Calu3 (cell line): ENCODE data around the gene GHR. TPM values are rescaled to one million over a fixed set of nuclear protein-coding genes. Genes with fewer than 3 reads are reported as not detected.

Experiments
- BruUV-seq: library from RNA; stranded (reverse); fragments of 400-500 nt; replicated peaks from 2 replicates; lab custom pipeline; 2021; lab: Mats Ljungman, UMichigan
- CTCF ChIA-PET: fragments of 300-600 bp; sonication (Branson Sonifier 250); formaldehyde crosslinking; loops from one replicate; lab custom pipeline; 2022; ENCODE audit warnings: antibody characterized with exemption; lab: Charles Lee
- DNase-seq: peaks from one replicate; pipeline ENCODE4 v3.0.0; 2022
- H3K27ac Mint-ChIP-seq: one replicate; pipeline ENCODE4 v1.8.0; 2022; ENCODE audit warnings: mixed read lengths; ENCODE audit not compliant: unreplicated experiment
- H3K27me3 Mint-ChIP-seq: one replicate; pipeline ENCODE4 v1.8.0; 2022; ENCODE audit warnings: mixed read lengths; ENCODE audit not compliant: unreplicated experiment
- H3K36me3 Mint-ChIP-seq: one replicate; pipeline ENCODE4 v1.8.0; 2022; ENCODE audit warnings: mild to moderate bottlenecking, moderate library complexity, mixed read lengths; ENCODE audit not compliant: insufficient read depth, unreplicated experiment
- H3K4me1 Mint-ChIP-seq: one replicate; pipeline ENCODE4 v1.8.0; 2022; ENCODE audit warnings: mild to moderate bottlenecking, low read depth, mixed read lengths; ENCODE audit not compliant: unreplicated experiment
- H3K4me3 Mint-ChIP-seq: one replicate; pipeline ENCODE4 v1.8.0; 2022; ENCODE audit warnings: mild to moderate bottlenecking, low read depth, moderate library complexity, mixed read lengths; ENCODE audit not compliant: unreplicated experiment
- H3K9me3 Mint-ChIP-seq: one replicate; pipeline ENCODE4 v1.8.0; 2022; ENCODE audit warnings: low read depth, mixed read lengths; ENCODE audit not compliant: unreplicated experiment
- CTCF ChIP-seq: fragments of 200-600 bp; IDR thresholded peaks from one replicate; pipeline ENCODE4 v1.8.0; 2022; ENCODE audit warnings: antibody characterized with exemption; ENCODE audit not compliant: unreplicated experiment
- intact Hi-C: fragments of 100-400 bp; cut with micrococcal nuclease; formaldehyde crosslinking; loops from one replicate; pipeline ENCODE4 v1.10.0; 2022; ENCODE audit not compliant: unreplicated experiment
- total RNA-seq: library from RNA; stranded (reverse); gene quantifications from 2 replicates; pipeline ENCODE4 v1.2.3, GENCODE V29; 2022

The GHR gene
- total RNA-seq, 1 experiment from 2014 or later, result 0.45 TPM

DNA sequence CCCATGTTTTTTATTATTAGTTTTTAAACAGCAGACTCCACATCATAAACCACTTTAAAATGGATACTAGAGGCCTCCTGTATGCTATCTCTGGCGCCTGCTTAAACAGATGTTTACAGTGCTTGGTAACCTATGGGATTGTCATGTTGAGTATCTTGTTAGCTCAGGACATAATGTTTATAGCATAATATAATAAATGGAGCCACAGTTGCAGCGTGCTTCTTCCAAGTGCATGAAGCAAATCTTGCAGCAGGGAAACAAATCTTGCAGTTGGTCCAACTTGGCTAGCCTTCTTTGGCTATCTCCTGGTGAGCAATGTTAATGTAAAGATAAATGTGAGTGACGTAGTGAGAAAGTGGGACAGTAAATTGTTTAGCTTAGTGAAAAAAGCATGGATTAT is 2.8 kb downstream of the GHR start:
- no peak overlapping the region for H3K4me3 Mint-ChIP-seq
- intact Hi-C loops, result loop anchor here (10.0 kb wide), 1 partner anchor 159 kb away; no protein-coding TSS in a partner anchor
- no peaks in the 10 kb centered on the region for H3K36me3 Mint-ChIP-seq
- DNase-seq, result no peak
- no peak for TF ChIP-seq CTCF
- no peaks in the 10 kb centered on the region for H3K4me1 Mint-ChIP-seq
- H3K27ac Mint-ChIP-seq, result no peak overlapping the region
- peaks cover 12% of the 10 kb centered on the region for H3K27me3 Mint-ChIP-seq
- no TSS peak for BruUV-seq
- CTCF ChIA-PET, result interaction anchor here (0.6 kb wide), 2 partner anchors 322 to 453 kb away, joined by 4 read pairs; no protein-coding TSS in a partner anchor
- H3K9me3 Mint-ChIP-seq, result no peaks in the 10 kb centered on the region

DNA sequence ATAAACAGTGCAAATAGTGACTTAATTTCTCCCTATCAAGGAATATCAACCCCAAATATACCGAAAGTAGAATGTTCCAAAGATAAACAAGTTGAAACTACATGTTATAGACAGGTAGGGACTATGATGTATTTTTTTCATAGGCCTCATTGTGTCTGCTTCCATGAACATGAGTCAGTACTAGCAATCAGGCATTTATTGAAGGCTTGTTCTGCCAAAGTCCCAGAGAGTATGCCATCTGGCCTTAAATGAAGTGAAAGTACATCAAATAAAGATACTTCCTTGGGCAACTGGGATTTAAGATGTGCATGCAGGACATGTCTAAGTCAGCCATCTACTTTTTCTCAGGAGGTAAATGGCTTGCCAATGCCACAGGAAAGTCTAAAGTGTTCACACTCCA is 6.5 kb downstream of the GHR start:
- no peak overlapping the region for H3K27ac Mint-ChIP-seq
- no peak for DNase-seq
- no peaks in the 10 kb centered on the region for H3K4me1 Mint-ChIP-seq
- no peaks in the 10 kb centered on the region for H3K36me3 Mint-ChIP-seq
- BruUV-seq, result no TSS peak
- intact Hi-C loops, result loop anchor here (10.0 kb wide), 1 partner anchor 155 kb away; no protein-coding TSS in a partner anchor
- H3K27me3 Mint-ChIP-seq, result peaks cover 12% of the 10 kb centered on the region
- H3K9me3 Mint-ChIP-seq, result no peaks in the 10 kb centered on the region
- CTCF ChIA-PET, result no interaction called here
- TF ChIP-seq CTCF, result no peak
- no peak overlapping the region for H3K4me3 Mint-ChIP-seq

- no peaks in the 10 kb centered on the region for H3K4me1 Mint-ChIP-seq
- no peaks in the 10 kb centered on the region for H3K9me3 Mint-ChIP-seq
- H3K4me3 Mint-ChIP-seq, result no peak overlapping the region
- no peak overlapping the region for H3K27ac Mint-ChIP-seq
- peaks cover 12% of the 10 kb centered on the region for H3K27me3 Mint-ChIP-seq
- intact Hi-C loops, result no loop called here
- no peak for DNase-seq
- no peaks in the 10 kb centered on the region for H3K36me3 Mint-ChIP-seq
- no peak for TF ChIP-seq CTCF
- no TSS peak for BruUV-seq
- CTCF ChIA-PET, result no interaction called here
These were observed 10.9 kb downstream of the GHR start for GRCh38 chr5:42434047-42434724.

- CTCF ChIA-PET, result interaction anchor here (0.6 to 0.8 kb wide), 2 partner anchors 54 to 1008 kb away, joined by 4 to 6 read pairs; no protein-coding TSS in a partner anchor
- peaks cover 12% of the 10 kb centered on the region for H3K27me3 Mint-ChIP-seq
- H3K4me1 Mint-ChIP-seq, result no peaks in the 10 kb centered on the region
- H3K9me3 Mint-ChIP-seq, result no peaks in the 10 kb centered on the region
- TF ChIP-seq CTCF, result no peak
- H3K27ac Mint-ChIP-seq, result no peak overlapping the region
- intact Hi-C loops, result no loop called here
- H3K36me3 Mint-ChIP-seq, result no peaks in the 10 kb centered on the region
- H3K4me3 Mint-ChIP-seq, result no peak overlapping the region
- no peak for DNase-seq
- BruUV-seq, result no TSS peak
These were observed 12.8 kb downstream of the GHR start for GRCh38 chr5:42436051-42436450.
